Stimulated activated CD8-positive, alpha-beta memory T cell treated with anti-CD3 and anti-CD28 coated beads, Interleukin-12 subunit alpha, Interleukin-12 subunit beta, amount 100 ng/mL, for 4 hours (primary cell): ENCODE results near the gene NBEAL2.

ENCODE experiments used
- DNase-seq: peaks from one replicate; pipeline ENCODE4 v3.0.0-alpha.2; 2020; ENCODE audit warnings: low read depth

NBEAL2 gene

GRCh38 chr3:46943237-46944187, 36.0 kb upstream of the NBEAL2 start:
- no peak for DNase-seq

- DNase-seq: no peak
Measured at GRCh38 chr3:46944191-46944590, 35.3 kb upstream of the NBEAL2 start.

DNA sequence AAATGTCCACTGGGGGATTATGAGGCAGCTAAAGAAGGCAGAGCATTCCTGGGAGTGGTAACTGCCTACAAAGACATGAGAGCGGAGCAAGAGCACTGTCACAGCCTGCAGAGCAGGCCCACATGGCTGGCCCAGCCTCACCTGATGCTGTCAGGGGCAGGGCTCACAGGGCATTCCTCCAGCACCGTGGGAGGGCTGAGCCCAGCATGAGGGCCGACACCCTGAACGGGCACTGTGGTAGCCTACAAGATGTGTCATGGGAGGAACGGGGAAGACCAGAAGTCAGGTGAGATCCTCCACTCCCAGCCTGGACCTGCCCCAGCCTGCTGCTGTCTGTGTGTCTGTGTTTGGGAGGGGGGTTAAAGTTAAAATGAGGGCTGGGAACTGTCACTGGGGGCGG, 33.0 kb upstream of the NBEAL2 start:
- DNase-seq: no peak

DNA sequence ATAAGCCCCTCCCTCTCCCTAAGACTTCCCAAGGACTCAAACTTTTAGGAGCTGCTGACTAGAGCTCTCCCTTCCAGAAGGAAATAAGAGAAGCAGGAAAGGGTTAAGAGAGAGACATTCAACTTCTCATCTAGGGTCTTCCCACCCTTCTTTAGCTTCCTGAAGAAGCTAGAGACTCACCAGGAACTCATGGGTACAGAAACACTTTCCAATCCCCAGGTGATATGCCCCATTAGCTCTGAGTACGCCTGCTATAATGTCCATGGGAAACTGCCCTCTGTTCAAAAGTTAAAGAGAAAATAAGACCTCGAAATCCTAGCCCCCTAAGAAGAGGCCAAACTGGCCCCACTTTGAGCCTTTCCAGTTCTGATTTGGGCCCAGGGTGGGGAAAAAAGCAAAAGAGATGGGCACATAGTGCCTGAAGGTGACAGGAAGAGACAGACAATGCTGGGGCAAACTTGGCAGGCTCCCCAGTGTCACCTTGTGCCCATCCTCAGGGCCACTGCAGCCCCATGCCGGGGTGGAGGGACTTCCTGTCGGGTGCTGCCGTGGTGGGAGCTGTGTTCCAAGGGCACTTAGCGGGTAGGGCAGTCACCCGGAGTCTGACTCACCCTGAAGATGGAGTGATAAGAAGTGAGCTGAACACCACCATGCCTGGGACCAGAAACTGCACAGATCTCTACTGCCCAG, 32.5 kb upstream of the NBEAL2 start:
- peak; percentile 58 for DNase-seq

- DNase-seq: no peak
Measured at GRCh38 chr3:46947546-46947901, 31.9 kb upstream of the NBEAL2 start.

- peak; percentile 51 for DNase-seq
Measured at GRCh38 chr3:46947981-46948791, 31.3 kb upstream of the NBEAL2 start.

- no peak for DNase-seq
Measured at GRCh38 chr3:46948830-46949671, 30.4 kb upstream of the NBEAL2 start.

DNA sequence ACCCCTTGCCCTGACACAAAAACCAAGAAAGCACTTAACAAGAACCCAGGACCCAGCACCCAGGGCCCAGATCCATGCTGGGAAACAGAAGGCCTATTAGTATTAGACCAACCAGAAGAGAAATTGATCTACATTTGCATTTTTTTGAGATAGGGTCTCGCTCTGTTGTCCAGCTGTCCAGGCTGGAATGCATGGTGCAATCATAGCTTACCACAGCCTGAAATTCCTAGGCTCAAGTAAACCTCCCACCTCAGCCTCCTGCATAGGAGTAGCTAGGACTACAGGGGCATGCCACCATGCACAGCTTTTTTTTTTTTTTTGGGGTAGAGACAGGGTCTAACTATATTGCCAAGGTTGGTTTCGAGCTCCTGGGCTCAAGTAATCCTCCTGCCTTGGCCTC, 29.3 kb upstream of the NBEAL2 start:
- no peak for DNase-seq

DNA sequence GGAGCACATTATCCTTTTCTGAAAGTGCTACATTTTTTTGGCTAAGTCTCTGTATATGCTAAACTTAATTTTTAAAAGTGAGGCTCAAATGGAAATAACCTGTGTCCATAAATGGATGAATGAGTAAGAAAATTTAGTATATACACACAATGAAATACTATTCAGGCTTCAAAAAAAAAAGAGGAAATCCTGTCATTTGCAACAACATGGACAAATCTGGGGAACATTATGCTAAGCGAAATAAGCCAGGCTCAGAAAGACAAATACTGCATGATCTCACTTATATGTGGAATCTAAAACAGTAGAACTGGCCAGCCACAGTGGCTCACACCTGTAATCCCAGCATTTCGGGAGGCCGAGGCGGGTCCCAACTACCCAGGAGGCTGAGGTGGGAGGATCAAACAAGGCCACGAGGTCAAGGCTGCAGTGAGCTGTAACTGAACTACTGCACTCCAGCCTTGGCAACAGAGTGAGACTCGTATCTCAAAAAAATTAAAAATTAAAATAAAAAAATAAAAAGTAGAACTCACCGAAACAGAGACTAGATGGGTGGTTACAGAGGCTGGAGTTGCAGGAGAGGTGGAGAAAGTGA, 28.7 kb upstream of the NBEAL2 start:
- DNase-seq: no peak

DNA sequence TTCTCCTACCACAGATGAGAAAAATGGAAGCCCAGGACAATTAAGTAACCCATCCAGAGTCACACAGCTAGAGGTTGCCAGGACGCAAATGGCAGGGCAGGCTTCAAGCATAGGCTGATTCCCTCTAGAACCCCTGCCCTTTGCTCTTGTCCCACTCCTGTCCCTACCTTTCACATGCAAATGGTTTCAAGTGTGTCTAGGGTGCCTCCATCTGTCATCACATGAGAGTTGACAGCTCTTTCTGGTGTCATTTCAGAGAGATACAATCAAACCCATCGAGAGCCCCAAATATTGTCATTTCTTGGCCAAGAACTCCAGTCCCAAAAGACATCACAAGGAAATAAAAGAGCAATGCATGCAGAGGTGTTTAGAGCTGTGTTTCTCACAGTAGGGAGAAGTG, 26.7 kb upstream of the NBEAL2 start:
- no peak for DNase-seq

DNA sequence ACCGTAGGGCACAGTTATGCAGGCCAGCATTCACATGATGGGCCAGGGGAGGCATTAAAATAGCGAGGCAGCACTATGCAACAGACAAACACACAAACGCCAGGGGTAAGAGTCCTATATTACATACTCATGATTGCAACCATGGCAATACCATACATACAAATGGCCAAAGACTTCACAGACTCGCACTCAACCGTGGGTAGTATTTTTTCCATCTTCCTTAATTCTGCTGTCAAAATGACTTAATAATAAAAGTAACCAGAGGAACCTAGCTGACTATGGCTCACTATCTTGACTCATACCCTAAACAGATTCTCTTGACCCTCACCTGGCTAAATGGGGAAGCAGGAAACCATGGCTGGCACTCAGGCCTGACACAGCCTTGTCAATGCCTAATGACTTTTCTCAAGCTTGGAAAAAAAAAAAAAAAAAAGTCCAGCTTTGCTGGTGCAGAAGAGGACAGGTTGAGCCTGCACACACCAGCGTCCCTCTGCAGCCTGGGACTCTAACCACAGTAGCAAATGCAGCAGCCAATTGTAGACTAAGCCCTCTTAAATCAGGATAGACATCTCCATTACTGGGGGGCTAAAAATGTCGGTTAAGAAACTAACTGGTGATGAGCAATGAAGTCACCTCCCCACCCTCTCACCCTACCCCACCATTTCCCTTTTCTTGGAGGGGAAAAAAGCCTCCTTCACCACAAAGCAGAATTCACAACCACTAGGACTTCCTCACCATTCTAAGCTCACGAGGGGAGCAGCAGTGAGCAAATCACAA, 26.0 kb upstream of the NBEAL2 start:
- DNase-seq: no peak

DNA sequence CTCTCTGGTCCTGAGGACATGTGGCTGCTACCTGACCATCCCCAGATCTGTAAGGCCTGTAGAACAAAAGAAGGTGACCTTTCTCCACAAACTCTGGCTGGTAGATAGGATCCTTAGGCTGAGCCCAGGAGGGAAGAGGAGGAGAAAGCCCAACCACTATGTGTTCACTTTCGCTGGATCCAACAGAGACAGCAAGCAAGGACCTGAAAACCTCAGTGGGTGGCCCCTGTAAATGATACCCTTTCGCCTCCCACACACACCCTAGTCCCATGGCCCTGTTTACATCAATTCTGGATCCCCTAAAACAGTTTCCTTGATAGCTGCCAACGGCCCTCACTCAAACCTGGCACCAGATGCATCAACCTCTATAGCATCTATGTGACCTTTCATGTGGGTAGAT, 25.3 kb upstream of the NBEAL2 start:
- no peak for DNase-seq

DNA sequence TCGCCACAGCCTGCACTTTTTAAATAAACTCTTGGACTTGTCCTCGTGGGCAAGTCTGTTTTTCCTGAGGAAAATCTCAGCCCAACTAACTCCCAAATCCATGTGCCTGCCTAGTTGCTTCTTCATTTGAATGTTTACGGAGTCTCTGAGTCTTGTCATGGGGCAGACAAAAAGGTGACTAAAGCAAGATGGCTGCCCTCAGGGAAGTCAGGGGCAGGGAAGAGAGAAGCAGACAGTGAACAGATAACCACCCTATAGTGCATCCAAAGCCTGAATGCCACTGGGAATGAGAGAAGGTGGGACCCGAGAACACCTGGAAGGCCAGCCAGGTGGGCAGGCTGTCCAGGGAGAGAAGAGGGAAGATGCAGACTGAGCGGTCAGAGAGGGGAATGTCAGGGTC, 24.3 kb upstream of the NBEAL2 start:
- no peak for DNase-seq

DNA sequence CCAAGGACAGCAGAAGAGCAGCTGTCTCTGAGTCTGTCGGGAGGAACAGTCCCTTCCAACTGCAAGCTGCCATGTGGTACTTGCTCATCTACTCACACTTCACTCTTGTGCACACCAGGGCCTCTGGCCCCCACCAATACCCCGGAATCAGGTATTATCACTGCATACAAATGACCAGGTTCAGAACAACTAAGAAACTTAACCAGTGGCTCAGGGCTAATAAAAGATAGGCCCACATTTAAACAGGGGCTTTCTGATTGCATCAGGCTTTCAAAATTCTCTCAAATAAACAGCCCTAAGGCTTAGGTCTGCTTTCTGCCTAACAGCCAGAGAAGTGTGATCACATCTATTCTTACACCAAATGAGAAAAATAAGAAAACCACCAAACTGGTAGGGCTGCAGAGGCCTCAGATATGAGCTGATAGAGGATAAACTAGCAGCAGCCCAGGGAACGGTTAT, 23.6 kb upstream of the NBEAL2 start:
- no peak for DNase-seq

DNA sequence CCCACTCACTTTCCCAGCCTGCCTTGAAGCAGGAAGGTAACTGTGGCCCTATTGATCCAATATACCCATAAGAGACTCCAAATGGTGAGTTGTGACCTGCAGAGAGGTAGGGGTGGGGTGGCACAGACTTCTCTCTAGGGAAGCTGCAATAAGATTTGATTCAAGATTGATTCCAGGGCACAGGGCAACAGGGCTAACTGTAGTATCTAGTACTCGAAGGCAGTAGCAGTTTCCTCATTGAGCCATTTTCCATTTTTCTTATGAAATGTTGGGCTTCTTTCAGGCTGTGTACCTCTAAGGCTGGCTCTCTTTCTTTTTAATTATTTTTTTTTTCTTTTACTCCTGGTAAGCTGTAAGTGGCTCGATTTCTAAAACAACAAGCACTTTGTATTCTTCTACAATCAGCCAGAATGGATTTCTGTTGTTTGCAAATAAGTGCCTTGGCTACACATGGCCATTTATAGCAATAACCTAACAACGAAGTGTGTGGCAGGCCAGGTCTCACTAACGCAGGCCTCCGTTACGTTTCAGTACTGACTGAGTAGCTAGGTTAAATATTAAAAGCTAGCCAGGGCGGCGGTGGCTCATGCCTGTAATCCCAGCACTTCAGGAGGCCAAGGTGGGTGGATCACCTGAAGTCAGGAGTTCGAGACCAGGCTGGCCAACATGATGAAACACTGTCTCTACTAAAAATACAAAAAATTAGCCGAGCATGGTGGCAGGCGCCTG, 22.2 kb upstream of the NBEAL2 start:
- no peak for DNase-seq

- DNase-seq: no peak
Measured at GRCh38 chr3:46958467-46959160, 20.9 kb upstream of the NBEAL2 start.

DNA sequence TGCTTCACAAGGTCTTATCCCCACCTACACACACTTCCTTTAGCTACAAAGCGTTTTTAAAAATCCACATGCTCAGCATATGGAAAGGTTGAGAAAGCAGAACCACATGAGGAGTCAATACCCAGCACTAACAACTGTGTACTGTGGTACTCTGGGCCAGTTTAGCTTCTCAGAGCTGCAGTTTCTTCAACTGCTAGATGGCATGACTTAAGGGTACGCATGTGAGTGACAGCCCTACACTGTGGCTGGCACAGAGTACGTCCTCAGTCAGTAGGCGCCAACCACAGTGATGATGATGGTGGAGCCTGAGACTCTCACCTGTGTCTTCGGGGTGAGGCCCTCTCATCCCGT, 20.3 kb upstream of the NBEAL2 start:
- no peak for DNase-seq

- no peak for DNase-seq
Measured at GRCh38 chr3:46960081-46960701, 19.3 kb upstream of the NBEAL2 start.

DNA sequence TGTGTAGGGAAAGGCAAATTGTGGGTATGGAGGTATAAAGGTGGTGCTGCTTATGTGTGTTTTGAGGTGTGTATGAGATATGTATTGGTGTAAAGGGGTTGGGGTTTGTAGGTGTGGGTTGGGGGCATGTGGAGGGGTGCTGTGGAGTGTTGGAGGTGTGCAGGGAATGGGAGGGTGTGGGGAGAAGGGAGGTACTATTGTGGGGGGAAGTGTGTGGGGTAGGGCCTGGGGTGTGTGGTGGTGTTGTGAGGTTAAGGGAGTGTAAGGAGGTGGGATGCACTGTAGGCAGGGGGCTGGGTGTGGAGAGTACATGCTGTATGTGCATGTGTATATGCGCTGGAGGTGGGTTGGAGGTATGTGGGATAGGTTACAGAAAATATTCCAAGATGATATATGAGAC, 18.6 kb upstream of the NBEAL2 start:
- no peak for DNase-seq
